ENCODE data around the gene TRIM66.

DNA sequence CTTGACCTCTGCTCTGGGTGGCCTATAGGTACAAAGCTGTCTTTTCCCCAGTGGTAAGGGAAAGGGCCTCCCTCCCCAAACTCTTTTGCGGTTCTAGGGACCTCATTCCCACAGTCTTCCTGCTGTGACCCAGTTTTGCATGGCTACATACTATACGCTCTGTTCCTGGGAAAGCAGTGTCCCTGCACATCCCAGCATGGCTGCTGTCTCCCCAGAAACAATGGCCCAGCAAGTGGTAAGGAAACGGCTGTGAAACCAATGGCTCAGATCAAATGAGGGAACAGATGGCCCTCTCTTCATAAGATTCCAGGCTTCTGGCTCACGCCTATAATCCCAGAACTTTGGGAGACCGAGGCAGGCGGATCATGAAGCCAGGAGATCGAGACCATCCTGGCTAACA, 41.2 kb upstream of the TRIM66 start:
- no peak for TF ChIP-seq POLR2AphosphoS5 (IDR thresholded peaks at IDR 0.05)
- TF ChIP-seq, protein P1, sequence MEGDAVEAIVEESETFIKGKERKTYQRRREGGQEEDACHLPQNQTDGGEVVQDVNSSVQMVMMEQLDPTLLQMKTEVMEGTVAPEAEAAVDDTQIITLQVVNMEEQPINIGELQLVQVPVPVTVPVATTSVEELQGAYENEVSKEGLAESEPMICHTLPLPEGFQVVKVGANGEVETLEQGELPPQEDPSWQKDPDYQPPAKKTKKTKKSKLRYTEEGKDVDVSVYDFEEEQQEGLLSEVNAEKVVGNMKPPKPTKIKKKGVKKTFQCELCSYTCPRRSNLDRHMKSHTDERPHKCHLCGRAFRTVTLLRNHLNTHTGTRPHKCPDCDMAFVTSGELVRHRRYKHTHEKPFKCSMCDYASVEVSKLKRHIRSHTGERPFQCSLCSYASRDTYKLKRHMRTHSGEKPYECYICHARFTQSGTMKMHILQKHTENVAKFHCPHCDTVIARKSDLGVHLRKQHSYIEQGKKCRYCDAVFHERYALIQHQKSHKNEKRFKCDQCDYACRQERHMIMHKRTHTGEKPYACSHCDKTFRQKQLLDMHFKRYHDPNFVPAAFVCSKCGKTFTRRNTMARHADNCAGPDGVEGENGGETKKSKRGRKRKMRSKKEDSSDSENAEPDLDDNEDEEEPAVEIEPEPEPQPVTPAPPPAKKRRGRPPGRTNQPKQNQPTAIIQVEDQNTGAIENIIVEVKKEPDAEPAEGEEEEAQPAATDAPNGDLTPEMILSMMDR (IDR thresholded peaks at IDR 0.05) = no peak
- no peak for TF ChIP-seq POLR2A (IDR thresholded peaks at IDR 0.05)

All from gastroesophageal sphincter (tissue), 3 donors.